ENCODE data around the gene PDE11A. TPM values are rescaled to one million over a fixed set of nuclear protein-coding genes. Genes with fewer than 3 reads are reported as not detected.

Gene PDE11A
- total and polyA plus RNA-seq, 4 donors, result 1.0 to 5.9 (median 1.7) TPM

GRCh38 chr2:177671662-177672061, 400.9 kb downstream of the PDE11A start:
- TF ChIP-seq TAF1 (conservative IDR thresholded peaks at IDR 0.05) (no peak), RXRA (IDR thresholded peaks at IDR 0.05) (no peak), HNF4G (IDR thresholded peaks at IDR 0.05) (no peak), FOXA1 (IDR thresholded peaks at IDR 0.05) (no peak), HNF4A (conservative IDR thresholded peaks at IDR 0.05) (no peak), JUND (IDR thresholded peaks at IDR 0.05) (no peak), MAX (IDR thresholded peaks at IDR 0.05) (no peak), EGR1 (IDR thresholded peaks at IDR 0.05; ENCODE audit: low read depth in 2 of 2) (no peak), YY1 (IDR thresholded peaks at IDR 0.05) (no peak), GABPA (IDR thresholded peaks at IDR 0.05 in 1 of 2, conservative IDR thresholded peaks at IDR 0.05 in 1 of 2) (no peak), RAD21 (IDR thresholded peaks at IDR 0.05) (no peak), SP1 (IDR thresholded peaks at IDR 0.05) (no peak), ATF3 (IDR thresholded peaks at IDR 0.05) (no peak), NR2F2 (IDR thresholded peaks at IDR 0.05) (no peak), REST (IDR thresholded peaks at IDR 0.05) (no peak), FOXA2 (IDR thresholded peaks at IDR 0.05) (no peak)
- TF ChIP-seq, protein P1, sequence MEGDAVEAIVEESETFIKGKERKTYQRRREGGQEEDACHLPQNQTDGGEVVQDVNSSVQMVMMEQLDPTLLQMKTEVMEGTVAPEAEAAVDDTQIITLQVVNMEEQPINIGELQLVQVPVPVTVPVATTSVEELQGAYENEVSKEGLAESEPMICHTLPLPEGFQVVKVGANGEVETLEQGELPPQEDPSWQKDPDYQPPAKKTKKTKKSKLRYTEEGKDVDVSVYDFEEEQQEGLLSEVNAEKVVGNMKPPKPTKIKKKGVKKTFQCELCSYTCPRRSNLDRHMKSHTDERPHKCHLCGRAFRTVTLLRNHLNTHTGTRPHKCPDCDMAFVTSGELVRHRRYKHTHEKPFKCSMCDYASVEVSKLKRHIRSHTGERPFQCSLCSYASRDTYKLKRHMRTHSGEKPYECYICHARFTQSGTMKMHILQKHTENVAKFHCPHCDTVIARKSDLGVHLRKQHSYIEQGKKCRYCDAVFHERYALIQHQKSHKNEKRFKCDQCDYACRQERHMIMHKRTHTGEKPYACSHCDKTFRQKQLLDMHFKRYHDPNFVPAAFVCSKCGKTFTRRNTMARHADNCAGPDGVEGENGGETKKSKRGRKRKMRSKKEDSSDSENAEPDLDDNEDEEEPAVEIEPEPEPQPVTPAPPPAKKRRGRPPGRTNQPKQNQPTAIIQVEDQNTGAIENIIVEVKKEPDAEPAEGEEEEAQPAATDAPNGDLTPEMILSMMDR (IDR thresholded peaks at IDR 0.05; ENCODE audit: low read depth, low read length, missing input control), result no peak
- TF ChIP-seq, protein P2, sequence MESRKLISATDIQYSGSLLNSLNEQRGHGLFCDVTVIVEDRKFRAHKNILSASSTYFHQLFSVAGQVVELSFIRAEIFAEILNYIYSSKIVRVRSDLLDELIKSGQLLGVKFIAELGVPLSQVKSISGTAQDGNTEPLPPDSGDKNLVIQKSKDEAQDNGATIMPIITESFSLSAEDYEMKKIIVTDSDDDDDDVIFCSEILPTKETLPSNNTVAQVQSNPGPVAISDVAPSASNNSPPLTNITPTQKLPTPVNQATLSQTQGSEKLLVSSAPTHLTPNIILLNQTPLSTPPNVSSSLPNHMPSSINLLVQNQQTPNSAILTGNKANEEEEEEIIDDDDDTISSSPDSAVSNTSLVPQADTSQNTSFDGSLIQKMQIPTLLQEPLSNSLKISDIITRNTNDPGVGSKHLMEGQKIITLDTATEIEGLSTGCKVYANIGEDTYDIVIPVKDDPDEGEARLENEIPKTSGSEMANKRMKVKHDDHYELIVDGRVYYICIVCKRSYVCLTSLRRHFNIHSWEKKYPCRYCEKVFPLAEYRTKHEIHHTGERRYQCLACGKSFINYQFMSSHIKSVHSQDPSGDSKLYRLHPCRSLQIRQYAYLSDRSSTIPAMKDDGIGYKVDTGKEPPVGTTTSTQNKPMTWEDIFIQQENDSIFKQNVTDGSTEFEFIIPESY (IDR thresholded peaks at IDR 0.05), result no peak
- no peak overlapping the region for H3K4me3 ChIP-seq (ENCODE audit: low read depth in 1 of 3, low read length in 3 of 3)
- H3K9me3 ChIP-seq (ENCODE audit: control insufficient read depth in 4 of 4, low read length in 3 of 4), result no peaks in the 10 kb centered on the region
- no peaks in the 10 kb centered on the region for H3K36me3 ChIP-seq (ENCODE audit: control insufficient read depth in 4 of 4, insufficient read depth in 3 of 4, low read depth in 1 of 4, low read length in 3 of 4)
- no peak for DNase-seq (ENCODE audit: low spot score)
- no peak overlapping the region for H3K27ac ChIP-seq (ENCODE audit: low read depth in 1 of 2, low read length in 2 of 2)
- no peaks in the 10 kb centered on the region for H3K27me3 ChIP-seq (ENCODE audit: control insufficient read depth in 4 of 4, insufficient read depth in 4 of 4, low read length in 3 of 4)
- peaks cover 4 to 9% (median 6%) of the 10 kb centered on the region in 4 donors for H3K4me1 ChIP-seq (ENCODE audit: control insufficient read depth in 4 of 4, insufficient read depth in 4 of 4, low read length in 3 of 4)
- 89% methylated on average over 4 of the region's 4 CpGs for WGBS
- no peak overlapping the region for H3K9ac ChIP-seq (ENCODE audit: low read depth in 1 of 2, low read length in 2 of 2)
